GM12872 (cell line): Measurements from ENCODE around the gene FAM171A1.
A peak's percentile ranks its signal among the peaks of the same experiment; 100 is the strongest.

ENCODE experiments used
- CTCF ChIP-seq: IDR thresholded peaks from 3 replicates; pipeline ENCODE4 v1.5.1; 2011; ENCODE audit warnings: low read depth, mild to moderate bottlenecking, low read length, moderate library complexity; ENCODE audit not compliant: insufficient read depth

Gene FAM171A1

DNA sequence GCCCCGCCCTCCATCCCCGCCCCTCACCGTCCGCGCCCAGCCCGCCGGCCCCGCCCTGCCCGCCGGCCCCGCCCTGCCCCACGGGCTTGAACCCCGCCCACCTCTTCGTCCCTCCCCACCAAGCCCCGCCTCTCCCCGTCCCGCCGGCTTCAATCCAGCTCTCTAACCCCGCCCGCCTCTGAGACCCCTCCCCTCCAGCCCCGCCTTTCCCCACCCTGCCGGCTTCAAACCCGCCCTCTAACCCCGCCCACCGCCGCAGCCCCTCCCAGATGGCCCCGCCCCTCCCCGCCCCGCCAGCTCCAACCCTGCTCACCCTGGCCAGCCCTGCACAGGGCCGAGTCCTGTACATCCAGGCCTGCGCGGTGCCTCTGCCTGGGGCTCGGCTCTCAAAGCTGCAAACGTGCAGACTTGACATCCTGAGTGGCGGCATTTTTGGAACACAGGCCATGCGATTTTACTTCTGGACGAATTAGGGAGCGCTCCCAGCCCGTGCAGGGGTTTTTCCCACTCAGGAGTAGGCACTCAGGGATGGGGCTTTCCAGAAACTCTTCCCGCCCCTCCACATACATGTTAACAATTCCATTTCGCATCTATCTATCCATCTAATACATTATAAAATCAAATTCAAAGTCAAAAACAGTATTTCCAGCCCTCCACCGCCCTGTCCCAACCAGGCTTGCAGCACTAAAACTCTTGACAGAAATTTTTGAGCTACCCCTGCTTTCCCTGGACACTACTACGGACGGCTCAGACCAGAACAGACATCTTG lies 202.1 kb downstream of the FAM171A1 start:
- no peak for TF ChIP-seq CTCF

- peak; percentile 37; the same call in 2 of the 3 replicates for TF ChIP-seq CTCF
Measured at GRCh38 chr10:15168291-15168785, 202.8 kb downstream of the FAM171A1 start, which contains the start of gene NMT2. Gene NMT2 (minus strand): TSS chr10:15168693. CDS start chr10:15168612, 81 bp downstream.

GRCh38 chr10:15167411-15168290 lies 203.4 kb downstream of the FAM171A1 start:
- TF ChIP-seq CTCF: peak; percentile 49

GRCh38 chr10:15166325-15166724 lies 204.8 kb downstream of the FAM171A1 start:
- TF ChIP-seq CTCF: no peak

DNA sequence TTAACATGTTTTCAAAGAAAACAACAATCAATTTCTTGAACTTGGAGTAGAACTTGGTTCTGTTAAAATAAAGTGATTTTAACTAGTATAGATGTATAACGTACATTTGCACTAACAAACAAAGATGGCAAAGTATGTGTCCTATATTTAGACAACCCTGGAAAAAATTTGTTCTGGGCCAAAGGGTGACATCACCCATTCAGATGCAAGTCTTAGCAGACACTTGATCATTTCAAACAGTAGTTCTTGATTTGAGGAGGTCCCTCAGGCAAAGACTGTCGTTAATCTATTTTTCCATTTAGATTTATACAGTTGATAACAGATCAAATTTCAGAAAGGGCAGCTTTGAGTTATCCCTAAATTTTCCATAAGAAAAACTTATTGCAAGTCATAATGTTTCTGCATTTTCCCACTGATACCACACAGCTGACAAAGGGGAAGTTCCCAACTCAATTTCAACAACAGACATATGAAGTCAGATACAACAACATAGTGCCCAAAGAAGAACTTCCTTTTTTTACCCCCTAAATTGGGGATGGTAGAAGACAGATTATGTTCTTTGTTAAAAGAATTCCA lies 207.7 kb downstream of the FAM171A1 start:
- no peak for TF ChIP-seq CTCF
